SU-DHL-6 (cell line): ENCODE results near the gene WSB2.

ENCODE experiments used
- EZH2phosphoT487 ChIP-seq: fragments of 200-600 bp; sonication (generic), shearing (Covaris generic); conservative IDR thresholded peaks from 2 replicates; pipeline ENCODE4 v1.6.1; 2018; ENCODE audit warnings: mild to moderate bottlenecking, antibody characterized with exemption, low read length, moderate library complexity, mixed read lengths
- TF ChIP-seq, protein P1 (sequence below): fragments of 200-600 bp; sonication (generic); IDR thresholded peaks from one replicate; pipeline ENCODE4 v1.5.1; 2017; ENCODE audit warnings: antibody characterized with exemption, mild to moderate bottlenecking, low read length, moderate library complexity; ENCODE audit not compliant: insufficient read depth, poor library complexity, severe bottlenecking

DNA sequence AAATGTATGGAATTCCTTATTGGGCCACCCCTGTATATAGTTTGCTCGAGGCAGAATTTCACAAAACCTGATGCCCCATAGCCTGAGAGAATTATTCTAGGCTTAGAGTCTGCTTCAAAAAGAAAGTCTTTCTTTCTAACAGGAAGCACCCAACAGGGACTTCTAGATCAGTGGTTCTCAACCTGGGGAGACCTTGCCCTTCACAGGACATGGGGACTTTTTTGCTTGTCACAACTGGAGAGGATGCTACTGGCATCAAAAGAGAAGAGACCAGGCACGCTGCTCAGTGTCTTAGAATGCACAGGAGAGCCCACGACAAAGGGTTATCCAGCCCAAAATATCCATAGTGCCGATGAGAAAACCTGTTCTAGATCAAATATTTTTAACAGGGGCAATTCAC lies 18.9 kb downstream of the WSB2 start:
- TF ChIP-seq, protein P1, sequence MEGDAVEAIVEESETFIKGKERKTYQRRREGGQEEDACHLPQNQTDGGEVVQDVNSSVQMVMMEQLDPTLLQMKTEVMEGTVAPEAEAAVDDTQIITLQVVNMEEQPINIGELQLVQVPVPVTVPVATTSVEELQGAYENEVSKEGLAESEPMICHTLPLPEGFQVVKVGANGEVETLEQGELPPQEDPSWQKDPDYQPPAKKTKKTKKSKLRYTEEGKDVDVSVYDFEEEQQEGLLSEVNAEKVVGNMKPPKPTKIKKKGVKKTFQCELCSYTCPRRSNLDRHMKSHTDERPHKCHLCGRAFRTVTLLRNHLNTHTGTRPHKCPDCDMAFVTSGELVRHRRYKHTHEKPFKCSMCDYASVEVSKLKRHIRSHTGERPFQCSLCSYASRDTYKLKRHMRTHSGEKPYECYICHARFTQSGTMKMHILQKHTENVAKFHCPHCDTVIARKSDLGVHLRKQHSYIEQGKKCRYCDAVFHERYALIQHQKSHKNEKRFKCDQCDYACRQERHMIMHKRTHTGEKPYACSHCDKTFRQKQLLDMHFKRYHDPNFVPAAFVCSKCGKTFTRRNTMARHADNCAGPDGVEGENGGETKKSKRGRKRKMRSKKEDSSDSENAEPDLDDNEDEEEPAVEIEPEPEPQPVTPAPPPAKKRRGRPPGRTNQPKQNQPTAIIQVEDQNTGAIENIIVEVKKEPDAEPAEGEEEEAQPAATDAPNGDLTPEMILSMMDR, result no peak
- TF ChIP-seq EZH2phosphoT487, result no peak
